ENCODE data around the gene FEN1. TPM values are rescaled to one million over a fixed set of nuclear protein-coding genes. Genes with fewer than 3 reads are reported as not detected.

Gene FEN1
- total and polyA plus RNA-seq, 2 of the 13 experiments (the other 11 are each of a cell fraction or from before 2014, with no cell fraction given), result 12.4 to 102 TPM

GRCh38 chr11:61814247-61814957 lies 21.7 kb downstream of the FEN1 start (continued):
- TF ChIP-seq ZNF710 (CRISPR knock-in tag; IDR thresholded peaks at IDR 0.05; ENCODE audit: borderline replicate concordance) (no peak), HNF4G (IDR thresholded peaks at IDR 0.05; ENCODE audit: borderline replicate concordance, low read depth, low read length) (no peak), HNF4G (CRISPR knock-in tag; IDR thresholded peaks at IDR 0.05; ENCODE audit: borderline replicate concordance, low read depth) (no peak), TOPORS (CRISPR knock-in tag; IDR thresholded peaks at IDR 0.05) (no peak), STAG1 (CRISPR knock-in tag; IDR thresholded peaks at IDR 0.05) (no peak), MYNN (CRISPR knock-in tag; IDR thresholded peaks at IDR 0.05; ENCODE audit: low read depth) (0 out of 2 replicates have a peak, but pooled peaks have one; percentile 35), ZNF12 (CRISPR knock-in tag; IDR thresholded peaks at IDR 0.05) (no peak), ZNF597 (CRISPR knock-in tag; IDR thresholded peaks at IDR 0.05) (no peak), KMT2A (CRISPR knock-in tag; IDR thresholded peaks at IDR 0.05) (0 out of 2 replicates have a peak, but pooled peaks have one; percentile 11), GLI4 (CRISPR knock-in tag; IDR thresholded peaks at IDR 0.05; ENCODE audit: borderline replicate concordance) (no peak), TRIM22 (IDR thresholded peaks at IDR 0.05) (no peak), ZSCAN21 (CRISPR knock-in tag; IDR thresholded peaks at IDR 0.05; ENCODE audit: borderline replicate concordance) (no peak), TSC22D2 (CRISPR knock-in tag; IDR thresholded peaks at IDR 0.05; ENCODE audit: borderline replicate concordance) (no peak), KDM5A (IDR thresholded peaks at IDR 0.05; ENCODE audit: borderline replicate concordance, low read length) (no peak), ZNF30 (CRISPR knock-in tag; IDR thresholded peaks at IDR 0.05) (no peak), ZBTB10 (CRISPR knock-in tag; IDR thresholded peaks at IDR 0.05; ENCODE audit: borderline replicate concordance) (no peak), NFYB (CRISPR knock-in tag; IDR thresholded peaks at IDR 0.05) (peak; percentile 77), MIER2 (CRISPR knock-in tag; IDR thresholded peaks at IDR 0.05) (no peak)
- TF ChIP-seq, protein P1, sequence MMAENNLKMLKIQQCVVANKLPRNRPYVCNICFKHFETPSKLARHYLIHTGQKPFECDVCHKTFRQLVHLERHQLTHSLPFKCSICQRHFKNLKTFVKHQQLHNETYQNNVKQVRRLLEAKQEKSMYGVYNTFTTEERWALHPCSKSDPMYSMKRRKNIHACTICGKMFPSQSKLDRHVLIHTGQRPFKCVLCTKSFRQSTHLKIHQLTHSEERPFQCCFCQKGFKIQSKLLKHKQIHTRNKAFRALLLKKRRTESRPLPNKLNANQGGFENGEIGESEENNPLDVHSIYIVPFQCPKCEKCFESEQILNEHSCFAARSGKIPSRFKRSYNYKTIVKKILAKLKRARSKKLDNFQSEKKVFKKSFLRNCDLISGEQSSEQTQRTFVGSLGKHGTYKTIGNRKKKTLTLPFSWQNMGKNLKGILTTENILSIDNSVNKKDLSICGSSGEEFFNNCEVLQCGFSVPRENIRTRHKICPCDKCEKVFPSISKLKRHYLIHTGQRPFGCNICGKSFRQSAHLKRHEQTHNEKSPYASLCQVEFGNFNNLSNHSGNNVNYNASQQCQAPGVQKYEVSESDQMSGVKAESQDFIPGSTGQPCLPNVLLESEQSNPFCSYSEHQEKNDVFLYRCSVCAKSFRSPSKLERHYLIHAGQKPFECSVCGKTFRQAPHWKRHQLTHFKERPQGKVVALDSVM (CRISPR knock-in tag; IDR thresholded peaks at IDR 0.05), result no peak
- TF ChIP-seq, protein P2, sequence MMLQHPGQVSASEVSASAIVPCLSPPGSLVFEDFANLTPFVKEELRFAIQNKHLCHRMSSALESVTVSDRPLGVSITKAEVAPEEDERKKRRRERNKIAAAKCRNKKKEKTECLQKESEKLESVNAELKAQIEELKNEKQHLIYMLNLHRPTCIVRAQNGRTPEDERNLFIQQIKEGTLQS (CRISPR knock-in tag; IDR thresholded peaks at IDR 0.05), result no peak
